ENCODE measurements around the gene SHC3. TPM values are rescaled to one million over a fixed set of nuclear protein-coding genes. Genes with fewer than 3 reads are reported as not detected.

Gene SHC3
- total RNA-seq, 2 donors from 2014 or later, result 6.4 to 12.2 TPM

DNA sequence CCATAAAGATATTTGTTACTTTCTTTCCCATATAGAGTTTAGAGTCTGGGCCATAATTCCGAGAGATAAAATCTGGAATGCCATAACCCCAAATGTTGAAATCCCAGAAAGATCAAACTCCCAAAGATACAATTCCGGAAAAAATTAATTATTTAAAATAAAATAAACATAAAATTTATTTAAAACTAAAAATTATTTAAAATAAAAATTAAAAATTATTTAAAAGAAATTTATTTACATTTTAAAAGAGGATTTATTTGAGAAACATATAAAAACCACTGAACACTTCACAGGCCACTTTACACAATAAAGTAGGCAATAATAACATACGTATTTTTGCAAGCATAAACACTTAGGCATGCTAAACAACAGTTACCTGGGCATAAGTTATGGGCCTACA is 57.9 kb downstream of the SHC3 start:
- intact Hi-C loops (cut with DNase I), result no loop called here
- DNase-seq (ENCODE audit: low spot score), result no peak

DNA sequence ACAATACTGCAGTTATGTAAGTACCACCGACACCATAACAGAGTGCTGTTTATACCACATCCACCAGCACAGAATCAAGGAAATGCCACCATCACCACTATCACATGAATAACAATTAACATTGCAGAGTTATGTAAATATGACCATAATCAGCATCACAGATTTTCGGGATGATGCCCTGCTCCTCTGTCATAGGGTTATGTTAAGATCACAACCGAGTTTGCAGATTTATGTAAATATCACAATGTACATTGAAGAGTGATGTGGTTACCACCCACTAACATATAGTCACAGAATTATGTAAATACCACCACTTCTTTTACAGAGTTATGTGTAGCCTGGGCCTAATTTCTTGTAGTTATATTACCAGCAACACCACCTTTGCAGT is 61.8 kb downstream of the SHC3 start:
- no peak for DNase-seq (ENCODE audit: low spot score)
- intact Hi-C loops (cut with DNase I), result no loop called here

DNA sequence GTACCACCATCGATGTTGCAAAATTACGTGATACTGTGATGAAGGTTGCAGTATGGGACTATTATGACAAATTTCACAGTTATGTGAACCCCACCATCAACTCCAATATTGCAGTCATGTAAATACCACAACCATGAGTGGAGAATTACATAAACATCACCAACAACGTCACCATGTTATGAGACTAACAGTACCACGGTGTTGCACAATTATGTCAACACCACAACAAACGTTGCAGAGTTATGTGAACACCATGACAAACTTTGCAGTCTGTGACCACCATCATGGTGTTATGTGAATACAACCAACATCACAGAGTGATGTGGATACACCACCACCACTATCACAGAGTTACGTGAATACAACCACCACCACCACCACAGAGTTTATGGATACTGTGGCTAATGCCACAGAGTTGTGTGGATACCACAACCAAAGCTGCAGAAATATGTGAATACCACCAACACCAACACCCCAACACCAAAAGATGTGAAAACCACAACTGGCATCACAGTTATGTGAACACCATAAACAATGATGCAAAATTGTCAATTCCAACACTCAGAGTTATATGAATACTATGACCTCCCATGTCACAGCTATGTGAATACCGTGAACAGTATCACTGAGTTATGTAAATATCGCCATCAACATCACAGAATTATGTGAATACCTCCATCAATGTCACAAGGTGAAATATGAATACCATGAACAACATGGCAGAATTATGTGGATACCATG is 62.4 kb downstream of the SHC3 start:
- no peak for DNase-seq (ENCODE audit: low spot score)
- intact Hi-C loops (cut with DNase I), result no loop called here

DNA sequence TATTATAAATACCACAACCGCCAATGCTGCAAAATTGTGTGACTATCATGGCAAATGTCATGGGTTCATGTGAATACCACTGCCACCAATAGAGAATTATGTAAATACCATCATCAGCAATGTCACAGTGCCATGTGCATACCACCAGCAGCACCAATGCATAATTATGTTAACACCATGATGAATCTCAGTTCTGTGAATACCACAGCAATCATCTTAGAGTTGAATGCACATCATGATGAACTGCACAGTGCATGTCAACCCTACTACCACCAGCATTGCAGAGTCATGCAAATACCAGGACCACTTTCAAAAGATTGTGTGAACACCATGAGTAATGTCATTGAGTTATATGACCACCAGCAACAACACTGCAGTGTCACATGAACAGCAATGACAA is 63.2 kb downstream of the SHC3 start:
- intact Hi-C loops (cut with DNase I), result loop anchor here in 1 of 2 donors (1.0 kb wide), 1 partner anchor 34 kb away; no protein-coding TSS in a partner anchor
- no peak for DNase-seq (ENCODE audit: low spot score)

DNA sequence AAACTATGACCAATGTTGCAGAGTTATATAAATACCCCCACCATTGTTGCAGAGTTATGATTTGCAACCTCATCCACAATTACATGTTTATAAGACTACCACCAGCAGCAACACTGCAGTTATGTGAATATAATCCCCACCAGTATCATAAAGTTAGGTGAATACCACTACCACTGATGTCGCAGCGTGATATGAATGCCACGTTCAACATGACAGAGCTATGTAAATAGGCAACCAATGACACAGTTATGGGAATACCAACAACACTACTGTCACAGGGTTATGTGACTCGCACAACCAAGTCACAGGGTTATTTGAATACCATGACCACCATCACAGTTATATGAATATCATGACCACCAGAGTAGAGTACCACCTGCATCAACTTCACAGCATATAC is 63.9 kb downstream of the SHC3 start:
- intact Hi-C loops (cut with DNase I), result loop anchor here in 1 of 2 donors (1.0 kb wide), 1 partner anchor 33 kb away; no protein-coding TSS in a partner anchor
- DNase-seq (ENCODE audit: low spot score), result no peak

DNA sequence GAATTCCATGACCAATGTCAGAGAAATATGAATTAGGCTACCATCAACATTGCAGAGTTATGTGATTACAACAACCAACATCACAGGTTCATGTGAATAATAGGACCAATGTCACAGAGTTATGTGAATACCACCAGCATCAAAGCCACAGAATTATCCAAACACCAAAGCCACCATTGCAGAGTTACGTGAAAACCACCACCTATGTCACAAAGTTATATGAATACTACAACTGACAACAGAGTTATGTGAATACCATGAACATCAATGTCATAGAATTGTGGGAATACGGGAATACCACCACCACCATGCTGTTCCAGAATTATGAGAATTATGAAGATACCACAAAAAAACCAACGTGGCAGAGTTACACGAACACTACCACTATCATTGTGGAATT is 64.8 kb downstream of the SHC3 start:
- intact Hi-C loops (cut with DNase I), result no loop called here

DNA sequence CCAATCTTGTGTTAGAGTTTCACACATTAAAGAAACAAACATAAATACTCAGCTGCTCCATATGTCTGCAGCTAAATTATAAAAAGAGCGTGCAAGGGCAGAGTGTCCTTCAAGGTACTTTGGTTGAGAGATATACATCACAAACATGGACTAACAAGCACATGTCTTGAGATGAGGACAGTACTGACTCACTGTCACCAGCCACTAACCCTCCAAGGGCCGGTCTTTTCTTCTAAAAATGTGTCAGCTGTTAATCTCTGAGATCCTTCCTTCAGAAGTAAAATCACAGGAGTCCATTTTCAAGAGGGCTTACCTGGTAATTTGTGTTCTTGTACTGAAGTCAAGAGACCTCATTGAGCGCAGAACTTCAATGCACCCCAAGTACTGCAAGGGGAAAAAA is 66.4 kb downstream of the SHC3 start:
- no peak for DNase-seq (ENCODE audit: low spot score)
- intact Hi-C loops (cut with DNase I), result no loop called here

More for the DNA sequence above, 64.8 kb downstream of the SHC3 start:
- DNase-seq (ENCODE audit: low spot score), result no peak

DNA sequence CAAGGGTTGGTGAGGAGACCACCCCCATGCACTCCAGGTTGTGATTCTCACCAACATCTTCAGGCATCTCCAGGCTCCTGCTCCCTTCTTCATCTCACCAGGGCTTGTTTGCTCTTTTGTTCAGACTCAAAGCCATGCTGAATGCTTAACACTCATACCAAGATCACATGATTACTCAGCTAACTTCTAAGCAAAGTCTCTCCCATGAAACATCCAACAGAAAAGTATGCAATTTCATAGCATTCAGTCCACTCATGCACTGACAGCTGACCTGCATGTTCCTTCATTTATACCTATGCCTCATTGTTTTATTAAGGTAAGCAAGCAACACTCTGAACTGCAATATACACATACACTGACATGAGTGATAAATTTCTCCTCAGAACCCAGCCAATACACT is 69.0 kb downstream of the SHC3 start:
- intact Hi-C loops (cut with DNase I), result no loop called here
- DNase-seq (ENCODE audit: low spot score), result no peak

DNA sequence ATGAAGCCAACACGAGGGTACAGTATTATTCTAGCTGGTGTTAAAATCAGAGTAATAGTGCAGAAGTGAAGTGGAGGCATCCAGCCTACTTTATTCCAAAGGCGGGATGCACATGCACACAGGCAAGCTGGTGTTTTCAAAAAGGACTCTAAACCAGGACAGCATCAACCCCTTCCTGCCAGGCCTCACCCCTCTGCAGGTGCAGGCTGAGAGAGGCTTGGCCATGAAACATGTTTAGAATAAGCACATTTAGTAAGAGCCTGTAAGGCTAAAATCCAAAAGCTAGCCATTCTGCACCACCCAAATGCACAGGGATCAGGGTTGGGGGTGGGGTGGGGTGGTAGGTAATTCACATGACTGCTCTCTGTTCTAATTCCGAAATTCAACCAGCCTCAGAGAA is 71.2 kb downstream of the SHC3 start:
- intact Hi-C loops (cut with DNase I), result no loop called here
- DNase-seq (ENCODE audit: low spot score), result no peak

DNA sequence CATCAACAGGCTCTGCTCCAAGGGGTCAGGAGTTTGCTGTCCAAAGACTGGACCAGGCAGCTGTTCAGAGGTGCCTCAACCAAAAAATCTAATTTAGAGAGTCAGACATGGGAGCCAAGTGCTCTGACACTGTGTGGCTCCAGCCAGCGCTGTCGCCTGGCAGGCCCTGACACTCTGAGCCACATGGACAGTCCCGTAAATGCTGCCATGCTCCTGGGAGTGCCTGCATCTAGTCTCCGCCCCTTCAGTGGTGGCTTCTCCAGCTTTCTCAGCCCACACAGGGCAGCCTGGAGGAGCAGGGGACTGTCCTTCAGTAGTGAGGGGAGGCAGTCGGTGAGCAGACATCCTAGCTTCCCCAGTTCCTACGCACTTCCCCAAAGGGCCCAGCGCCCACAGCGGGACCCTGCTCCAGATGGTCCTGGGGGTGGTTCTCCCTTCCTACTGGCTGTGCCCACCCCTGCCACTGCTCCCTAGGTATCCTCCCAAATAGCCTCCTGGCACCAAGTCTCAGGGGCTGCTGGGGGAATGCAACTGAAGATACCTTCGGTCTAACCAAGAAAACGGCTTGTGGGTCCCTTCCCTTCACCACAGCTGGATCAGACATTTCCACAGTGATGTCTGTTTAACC is 72.3 kb downstream of the SHC3 start:
- DNase-seq (ENCODE audit: low spot score), result no peak
- intact Hi-C loops (cut with DNase I), result no loop called here

DNA sequence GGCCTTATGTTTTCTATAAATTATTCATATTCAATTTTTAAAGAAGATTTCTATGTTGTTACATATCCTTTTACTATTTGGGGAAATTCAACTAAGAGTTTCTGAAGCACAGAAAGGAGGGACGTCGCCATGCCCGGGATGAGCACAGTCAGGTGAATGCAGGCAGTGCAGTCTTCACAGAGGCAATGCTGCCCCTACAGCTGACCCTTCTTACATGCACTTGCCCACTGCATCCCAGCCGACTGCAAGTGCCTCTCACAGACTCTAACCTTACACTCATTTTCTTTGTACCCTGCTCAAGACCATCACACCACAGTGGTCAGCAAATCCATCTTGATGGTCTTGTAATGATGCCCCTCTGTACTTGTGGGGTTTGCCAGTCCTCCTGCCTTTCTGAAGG is 73.8 kb downstream of the SHC3 start:
- no peak for DNase-seq (ENCODE audit: low spot score)
- intact Hi-C loops (cut with DNase I), result no loop called here

DNA sequence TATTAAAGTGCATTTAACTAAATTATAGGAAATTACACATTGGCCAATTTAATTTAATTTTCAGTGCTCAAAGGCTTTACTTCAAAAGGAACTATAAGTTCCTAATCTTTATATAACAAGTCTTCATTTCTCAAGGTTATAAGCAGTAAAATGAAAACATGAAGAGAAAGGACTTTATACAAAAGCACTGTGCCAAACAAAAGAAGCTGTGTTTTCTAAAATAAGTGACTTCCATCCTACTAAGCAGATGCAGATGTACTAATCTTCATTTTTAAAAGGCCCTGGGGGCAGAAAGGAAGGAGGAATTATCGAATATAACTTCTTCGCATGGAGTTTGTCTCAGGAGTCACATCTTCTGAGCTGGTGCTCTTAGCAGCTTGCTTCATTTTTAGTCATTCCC is 81.4 kb downstream of the SHC3 start:
- intact Hi-C loops (cut with DNase I), result no loop called here
- no peak for DNase-seq (ENCODE audit: low spot score)

DNA sequence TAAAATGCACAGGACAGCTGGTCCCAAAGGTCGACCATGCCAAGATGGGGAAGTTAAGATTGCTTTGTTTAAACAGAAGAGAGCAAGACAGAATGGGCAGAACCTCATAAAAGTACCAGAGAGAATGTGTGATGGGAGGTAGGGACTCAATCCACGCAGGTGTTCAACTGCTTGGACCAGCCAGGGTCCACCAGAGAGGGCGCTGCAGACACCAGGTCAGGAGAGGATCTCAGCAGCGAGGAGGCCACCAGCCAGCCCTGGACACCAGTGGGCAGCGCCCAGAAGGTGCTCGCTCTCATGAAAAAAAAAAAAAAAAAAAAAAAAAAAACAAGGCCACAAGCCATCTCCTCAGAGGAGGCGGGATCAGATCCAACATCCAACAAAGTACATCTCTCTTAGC is 81.8 kb downstream of the SHC3 start:
- DNase-seq (ENCODE audit: low spot score), result no peak
- intact Hi-C loops (cut with DNase I), result no loop called here

DNA sequence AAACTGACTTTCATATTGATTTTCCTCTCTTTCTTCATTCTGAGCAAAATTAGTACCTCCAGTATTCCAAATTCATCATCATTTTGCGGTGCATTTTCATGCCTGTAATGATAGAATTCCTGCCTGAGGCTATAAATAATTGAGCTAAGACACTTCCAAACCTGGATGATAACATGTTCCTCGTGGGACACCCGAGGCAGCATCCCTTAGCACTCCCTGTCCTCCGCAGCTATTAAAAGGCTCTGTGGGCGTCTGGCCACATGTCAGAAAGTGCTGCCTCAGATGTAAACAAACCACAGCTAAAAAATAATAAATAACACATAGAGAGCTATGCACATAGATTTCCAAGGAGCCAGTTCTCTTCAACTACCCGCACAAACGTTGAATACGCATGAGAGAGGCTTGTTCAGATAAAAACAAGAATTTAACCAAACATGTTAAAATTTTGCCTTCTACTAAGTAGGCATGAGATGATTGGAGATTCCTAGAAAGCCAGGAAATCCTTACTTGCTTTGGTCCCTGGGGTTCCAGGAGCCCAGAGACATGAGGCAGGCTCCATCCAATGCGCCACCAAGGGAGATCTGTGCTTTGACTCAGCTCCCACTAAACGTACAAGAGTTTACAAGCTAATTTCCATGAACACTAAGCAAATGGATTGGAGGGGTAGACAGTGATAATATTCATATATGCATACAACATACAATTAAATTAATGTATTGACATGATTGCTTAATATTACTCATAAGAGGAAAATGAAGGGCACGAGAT is 82.7 kb downstream of the SHC3 start:
- intact Hi-C loops (cut with DNase I), result no loop called here
- no peak for DNase-seq (ENCODE audit: low spot score)

DNA sequence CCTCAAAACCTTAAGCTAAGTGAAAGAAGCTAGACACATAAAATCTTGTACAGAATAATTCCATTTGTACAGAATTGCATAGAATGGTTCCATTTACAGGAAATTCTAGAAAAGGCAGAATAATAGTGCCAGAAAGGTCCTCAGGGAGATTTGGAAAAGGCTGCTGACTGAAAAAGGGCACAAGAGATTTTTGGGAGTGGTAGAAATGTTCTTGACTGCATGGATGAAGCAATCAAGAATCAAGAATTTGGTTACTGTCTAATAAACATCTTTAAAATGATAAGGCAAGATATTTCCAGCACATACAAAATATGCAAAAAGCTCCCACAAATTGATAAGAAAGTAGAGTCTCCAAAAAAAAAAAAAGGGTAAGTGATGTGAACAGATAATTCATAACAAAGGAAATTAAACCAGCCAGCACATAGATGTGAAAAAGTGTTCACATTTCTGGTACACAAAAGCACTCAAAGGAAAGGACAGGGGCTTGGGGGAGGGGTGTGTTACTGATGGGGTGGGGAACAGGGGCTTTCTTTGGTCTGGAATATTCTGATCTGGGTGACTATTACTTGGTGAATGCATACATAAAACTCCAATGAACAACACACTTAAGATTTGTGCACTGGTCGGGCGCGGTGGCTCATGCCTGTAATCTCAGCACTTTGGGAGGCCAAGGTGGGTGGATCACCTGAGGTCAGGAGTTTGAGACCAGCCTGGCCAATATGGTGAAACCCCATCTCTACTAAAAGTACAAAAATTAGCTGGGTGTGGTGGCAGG is 85.2 kb downstream of the SHC3 start:
- intact Hi-C loops (cut with DNase I), result no loop called here

DNA sequence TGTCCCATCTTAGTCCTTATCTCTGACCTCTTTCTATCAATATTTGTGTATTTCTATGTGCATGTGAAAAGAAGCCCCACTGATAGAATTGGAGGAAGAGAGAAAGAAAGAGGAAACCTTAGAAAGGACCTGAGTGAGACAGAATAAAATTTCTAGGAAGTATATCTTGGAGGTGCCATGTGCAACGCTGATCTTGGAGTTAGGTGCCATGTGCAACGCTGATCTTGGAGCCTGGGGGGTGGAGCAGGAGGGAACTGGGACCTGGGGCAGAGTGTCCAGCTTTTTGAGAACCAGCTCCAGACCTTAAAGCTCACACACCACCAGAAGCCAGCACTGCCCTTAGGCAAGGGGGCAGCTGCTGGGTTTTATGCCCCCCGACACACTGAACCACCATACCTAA is 89.4 kb downstream of the SHC3 start:
- intact Hi-C loops (cut with DNase I), result no loop called here
- no peak for DNase-seq (ENCODE audit: low spot score)

More for the DNA sequence above, 85.2 kb downstream of the SHC3 start:
- no peak for DNase-seq (ENCODE audit: low spot score)

DNA sequence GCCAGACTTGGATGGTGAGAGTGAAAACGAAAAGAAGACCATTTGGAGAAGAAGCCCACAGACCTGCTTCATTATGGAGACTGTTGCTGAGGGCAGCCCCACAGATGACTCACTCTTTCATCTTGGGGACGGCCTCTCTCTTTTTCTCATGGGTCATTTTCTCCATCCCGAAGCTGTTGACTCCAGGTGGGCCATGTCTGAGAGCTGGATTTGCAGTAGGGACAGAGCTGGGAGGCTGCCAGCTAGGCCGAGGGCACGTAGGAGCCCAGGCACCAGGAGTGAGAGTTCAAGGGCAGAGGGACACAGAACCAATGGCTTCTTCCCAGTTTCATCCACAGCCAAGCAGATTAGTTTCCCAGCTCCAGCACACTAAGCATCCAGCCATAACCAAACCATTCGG is 95.0 kb downstream of the SHC3 start:
- no peak for DNase-seq (ENCODE audit: low spot score)
- intact Hi-C loops (cut with DNase I), result no loop called here

DNA sequence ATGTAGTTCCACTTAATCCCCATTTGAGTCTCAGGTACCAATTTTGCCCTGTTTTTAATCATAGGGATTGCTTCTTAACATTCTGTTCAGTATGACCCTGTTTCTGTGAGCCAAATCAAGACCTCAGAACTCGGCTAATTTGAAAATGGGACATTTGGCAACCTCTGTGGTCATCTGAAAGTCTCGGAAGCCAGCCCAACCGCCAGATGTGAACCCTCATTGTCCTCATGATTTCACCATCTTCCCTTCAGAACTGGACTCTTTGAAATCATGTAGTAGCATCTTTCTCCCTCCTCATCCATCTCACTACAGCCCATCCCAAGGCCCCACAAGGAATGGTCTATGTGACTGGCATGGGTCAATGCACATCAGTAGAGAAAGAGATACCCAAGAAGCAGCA is 98.4 kb downstream of the SHC3 start:
- no peak for DNase-seq (ENCODE audit: low spot score)
- intact Hi-C loops (cut with DNase I), result no loop called here

DNA sequence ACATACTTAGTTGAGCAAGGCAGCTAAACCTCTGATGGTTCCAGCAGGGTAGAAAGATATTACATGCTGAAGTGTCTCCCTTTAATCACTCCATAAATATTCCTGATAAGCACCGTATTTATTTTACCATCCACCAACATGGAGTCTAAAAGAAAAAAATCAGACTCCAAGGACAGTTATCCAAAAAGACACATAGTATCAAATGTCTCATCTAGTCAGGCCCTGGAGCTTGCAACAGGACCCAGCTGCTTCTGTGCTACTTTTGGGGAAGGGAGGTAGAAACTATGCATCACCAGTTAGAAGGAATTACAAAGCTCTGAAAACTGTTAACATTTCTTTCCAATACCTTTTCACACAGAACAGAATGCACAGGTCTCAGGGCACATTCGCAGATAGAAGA is 99.2 kb downstream of the SHC3 start:
- no peak for DNase-seq (ENCODE audit: low spot score)
- intact Hi-C loops (cut with DNase I), result no loop called here

DNA sequence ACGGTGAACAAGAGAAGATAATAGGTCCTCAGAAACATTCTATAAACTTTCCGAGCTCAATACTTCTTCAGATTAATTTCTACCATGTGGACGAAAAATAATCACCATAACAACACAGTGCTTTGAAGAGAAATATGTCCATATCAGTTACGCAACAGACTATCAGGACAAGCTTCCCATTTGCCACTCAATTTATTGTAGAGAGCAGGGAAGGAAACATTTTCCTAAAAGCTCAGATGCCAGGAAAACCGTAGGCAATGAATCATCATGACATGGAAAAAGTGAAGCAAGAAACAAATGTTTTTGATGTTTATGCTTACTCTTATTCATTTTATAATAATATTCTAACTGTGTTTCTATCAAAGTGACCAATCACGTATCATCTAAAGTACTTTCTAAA is 99.8 kb downstream of the SHC3 start:
- DNase-seq (ENCODE audit: low spot score), result no peak
- intact Hi-C loops (cut with DNase I), result no loop called here

Data from posterior vena cava (tissue), 2 donors.